HCT116 (cell line): ENCODE results near the gene MAN1A1. TPM values are rescaled to one million over a fixed set of nuclear protein-coding genes. Genes with fewer than 3 reads are reported as not detected.

Experiments used
- ATAC-seq: fragments of 200-7000 bp; cut with Tn5 transposase; 2 replicates; pipeline ENCODE4 v1.9.1; 2020; ENCODE audit warnings: mild to moderate bottlenecking, moderate library complexity
- BruUV-seq: library from RNA; stranded (reverse); fragments of 400-500 nt; replicated peaks from 2 replicates; lab custom pipeline; 2021; lab: Mats Ljungman, UMichigan
- CTCF ChIA-PET: fragments of 300-600 bp; sonication (Branson Sonifier 250); formaldehyde crosslinking; loops from one replicate; lab custom pipeline; 2021; ENCODE audit warnings: antibody characterized with exemption; lab: Charles Lee
- POLR2A ChIA-PET: fragments of 300-600, 350-600 bp; sonication (Branson Sonifier 250); formaldehyde crosslinking; loops from one replicate; lab custom pipeline; 2021; ENCODE audit warnings: antibody characterized with exemption; lab: Charles Lee
- RAD21 ChIA-PET, 2 experiments: fragments of 300-600 bp; sonication (Branson Sonifier 250); formaldehyde crosslinking; loops; one replicate each; lab custom pipeline; 2023; ENCODE audit warnings: low total read pairs in 2 of 2; ENCODE audit not compliant: uncharacterized antibody in 2 of 2, unreplicated experiment in 2 of 2, low non-redundant PET in 1 of 2; lab: Charles Lee
- DNase-seq: peaks from one replicate; pipeline ENCODE4 v3.0.0-alpha.2; 2010; ENCODE audit warnings: low read depth, low spot score
- H2AFZ ChIP-seq: fragments of 200-600 bp; shearing (Covaris generic), sonication (generic); 2 replicates; pipeline ENCODE4 v1.6.1; 2017; ENCODE audit warnings: low read depth, mixed run types, mixed read lengths, antibody characterized with exemption, low read length; ENCODE audit not compliant: poor library complexity, severe bottlenecking
- H3K27ac ChIP-seq: 2 replicates; pipeline ENCODE4 v1.5.1; 2012; ENCODE audit warnings: low read depth, low read length
- H3K27me3 ChIP-seq: fragments of 200-600 bp; sonication (generic); 2 replicates; pipeline ENCODE4 v1.6.1; 2016; ENCODE audit warnings: mixed run types, low read length, mixed read lengths; ENCODE audit not compliant: insufficient read depth
- H3K36me3 ChIP-seq, 2 experiments: fragments of 200-500 bp in 1 of 2; fragments of 200-600 bp in 1 of 2; sonication (Bioruptor generic) in 1 of 2; sonication (generic) in 1 of 2; 2 replicates each; pipeline versions ENCODE4 v1.5.1 to v1.6.1; 2014 to 2016; ENCODE audit warnings: low read length in 2 of 2, inconsistent platforms in 1 of 2, mixed read lengths in 1 of 2, mixed run types in 1 of 2; ENCODE audit not compliant: insufficient read depth in 2 of 2, control insufficient read depth in 1 of 2
- H3K4me1 ChIP-seq, 2 experiments: fragments of 200-600 bp in 1 of 2; sonication (generic) in 1 of 2; 2 replicates each; pipeline versions ENCODE4 v1.5.1 to v1.6.1; 2012 to 2017; ENCODE audit warnings: low read length in 2 of 2, inconsistent platforms in 1 of 2, mild to moderate bottlenecking in 1 of 2, mixed read lengths in 1 of 2, mixed run types in 1 of 2, moderate library complexity in 1 of 2; ENCODE audit not compliant: insufficient read depth in 2 of 2, control insufficient read depth in 1 of 2
- H3K4me2 ChIP-seq: fragments of 200-600 bp; sonication (generic); 2 replicates; pipeline ENCODE4 v1.6.1; 2017; ENCODE audit warnings: mixed run types, low read length, mixed read lengths
- H3K4me3 ChIP-seq, 2 experiments: fragments of 200-600 bp in 1 of 2; sonication (generic) in 1 of 2; replicated peaks in 1 of 2; 2 replicates each; pipeline ENCODE4 v1.5.1; 2011 to 2016; ENCODE audit warnings: low read length in 2 of 2, control low read depth in 1 of 2, low read depth in 1 of 2, mild to moderate bottlenecking in 1 of 2, mixed read lengths in 1 of 2, mixed run types in 1 of 2
- H3K79me2 ChIP-seq: fragments of 200-600 bp; sonication (generic); 2 replicates; pipeline ENCODE4 v1.6.1; 2017; ENCODE audit warnings: mild to moderate bottlenecking, mixed run types, low read length, moderate library complexity, mixed read lengths; ENCODE audit not compliant: insufficient read depth
- H3K9ac ChIP-seq: fragments of 200-600 bp; sonication (generic); 2 replicates; pipeline ENCODE4 v1.6.1; 2016; ENCODE audit warnings: low read length, mixed read lengths
- H3K9me2 ChIP-seq: fragments of 200-600 bp; sonication (generic), shearing (Covaris generic); 2 replicates; pipeline ENCODE4 v1.6.1; 2017; ENCODE audit warnings: mixed run types, mild to moderate bottlenecking, moderate library complexity; ENCODE audit not compliant: insufficient read depth
- H3K9me3 ChIP-seq, 2 experiments: fragments of 200-500 bp in 1 of 2; fragments of 200-600 bp in 1 of 2; sonication (Bioruptor generic) in 1 of 2; sonication (generic) in 1 of 2; 2 replicates each; pipeline ENCODE4 v1.6.1; 2014 to 2017; ENCODE audit warnings: low read length in 2 of 2, mixed read lengths in 2 of 2, inconsistent platforms in 1 of 2, low read depth in 1 of 2, mild to moderate bottlenecking in 1 of 2, mixed run types in 1 of 2, moderate library complexity in 1 of 2; ENCODE audit not compliant: control insufficient read depth in 1 of 2, insufficient read depth in 1 of 2
- H4K20me1 ChIP-seq: fragments of 200-600 bp; sonication (generic), shearing (Covaris generic); 2 replicates; pipeline ENCODE4 v1.6.1; 2017; ENCODE audit warnings: mixed run types, mild to moderate bottlenecking, moderate library complexity; ENCODE audit not compliant: insufficient read depth
- CEBPB ChIP-seq: IDR thresholded peaks from 2 replicates; pipeline ENCODE4 v1.6.1; 2012; ENCODE audit warnings: low read depth
- EZH2phosphoT487 ChIP-seq: fragments of 200-600 bp; IDR thresholded peaks from 2 replicates; pipeline ENCODE4 v1.6.1; 2018; ENCODE audit warnings: antibody characterized with exemption, borderline replicate concordance
- POLR2A ChIP-seq: IDR thresholded peaks from 2 replicates; pipeline ENCODE4 v1.7.0; 2011; ENCODE audit warnings: borderline replicate concordance; ENCODE audit not compliant: insufficient read depth, insufficient read length; ENCODE audit errors: extremely low read depth
- RAD21 ChIP-seq: IDR thresholded peaks from 2 replicates; pipeline ENCODE4 v1.6.1; 2012; ENCODE audit warnings: low read depth, mild to moderate bottlenecking
- SP1 ChIP-seq: IDR thresholded peaks from 2 replicates; pipeline ENCODE4 v1.6.1; 2012; ENCODE audit warnings: low read depth
- YY1 ChIP-seq: IDR thresholded peaks from 2 replicates; pipeline ENCODE4 v1.6.1; 2011; ENCODE audit warnings: low read length, low read depth, moderate library complexity, mild to moderate bottlenecking; ENCODE audit not compliant: insufficient replicate concordance; ENCODE audit errors: extremely low read depth
- ZNF274 ChIP-seq: fragments of 200-500 bp; sonication (Bioruptor generic); IDR thresholded peaks from 2 replicates; pipeline ENCODE4 v1.6.1; 2014; ENCODE audit warnings: mild to moderate bottlenecking, low read depth, low read length, inconsistent platforms
- intact Hi-C: fragments of 100-400 bp; cut with micrococcal nuclease; formaldehyde crosslinking; loops from 2 replicates; pipeline ENCODE4 v1.10.0; 2022
- total RNA-seq: library from RNA; stranded (reverse); gene quantifications from one replicate; pipeline ENCODE4 v1.2.1, GENCODE V29; 2021; ENCODE audit not compliant: unreplicated experiment
- TF ChIP-seq, protein P1 (sequence below): IDR thresholded peaks from 2 replicates; pipeline ENCODE4 v1.6.1; 2012
- TF ChIP-seq, protein P2 (sequence below), 3 experiments: fragments of 200-600 bp in 1 of 3; sonication (generic) in 1 of 3; IDR thresholded peaks in 2 of 3; conservative IDR thresholded peaks in 1 of 3; 2 replicates each; pipeline ENCODE4 v1.5.1; 2012 to 2017; ENCODE audit warnings: low read depth in 2 of 3, low read length in 2 of 3, antibody characterized with exemption in 1 of 3, borderline replicate concordance in 1 of 3, control low read depth in 1 of 3, mild to moderate bottlenecking in 1 of 3, mixed read lengths in 1 of 3, mixed run types in 1 of 3, moderate library complexity in 1 of 3; ENCODE audit not compliant: insufficient read depth in 1 of 3

Gene MAN1A1
- total RNA-seq, 1 experiment from 2014 or later, result 46.0 TPM

DNA sequence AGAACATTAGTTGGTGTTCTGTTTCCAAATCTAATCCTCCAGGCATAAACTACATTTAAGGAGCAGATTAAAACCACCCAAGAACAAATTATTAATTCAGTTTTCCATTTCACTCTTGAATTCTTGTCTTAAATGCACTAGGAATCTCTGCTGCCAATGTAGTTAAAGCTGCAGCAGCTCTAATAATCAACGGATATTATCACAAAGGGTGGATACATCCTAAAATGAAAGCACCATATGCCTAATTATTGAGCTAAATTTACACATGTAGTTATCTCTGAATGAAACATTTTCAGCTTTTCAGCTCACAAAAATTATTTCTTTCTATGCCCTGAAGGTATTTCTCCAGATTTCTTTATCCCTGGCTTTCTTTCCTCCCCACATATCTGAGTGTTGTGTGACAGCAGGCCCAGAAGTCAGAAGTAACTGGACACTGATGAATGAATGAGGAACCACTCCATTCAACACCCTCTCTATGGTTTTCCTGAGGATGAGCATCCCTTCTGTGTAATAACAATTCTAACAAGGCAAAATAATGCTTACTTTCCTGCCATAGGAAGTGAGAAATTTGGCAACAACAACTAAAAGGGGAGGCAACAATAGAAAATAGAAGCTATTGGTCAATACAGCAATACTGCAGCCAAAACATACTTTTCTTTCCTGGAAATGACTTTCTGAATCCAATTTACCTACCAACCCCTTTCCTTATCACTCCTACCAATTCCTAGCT lies 14.9 kb downstream of the MAN1A1 start:
- no peak for DNase-seq
- Histone ChIP-seq H3K79me2 (peaks cover 27% of the 10 kb centered on the region), H3K36me3 (peaks cover 0 to 13% of the 10 kb centered on the region in 2 experiments; a peak in 1 of 4 replicates), H3K9ac (no peak overlapping the region), H3K9me2 (no peaks in the 10 kb centered on the region), H3K9me3 (no peaks in the 10 kb centered on the region), H3K4me1 (peaks cover 6 to 8% of the 10 kb centered on the region in 2 experiments; a peak in 2 of 4 replicates), H3K4me3 (no peak overlapping the region), H3K4me2 (no peak overlapping the region), H3K27ac (no peak overlapping the region), H4K20me1 (peaks cover 5% of the 10 kb centered on the region; the same call in 1 of the 2 replicates)
- ATAC-seq, result no peak
- intact Hi-C loops, result loop anchor here (5.0 kb wide), 1 partner anchor 187 kb away; no protein-coding TSS in a partner anchor
- no TSS peak for BruUV-seq
- ChIA-PET RAD21 (no interaction called here), POLR2A (interaction anchor here (1.4 kb wide), 1 partner anchor 8 kb away, joined by 3 read pairs; no protein-coding TSS in a partner anchor)
- no peak for TF ChIP-seq CEBPB
- TF ChIP-seq ZNF274, result no peak
- TF ChIP-seq, protein P1, sequence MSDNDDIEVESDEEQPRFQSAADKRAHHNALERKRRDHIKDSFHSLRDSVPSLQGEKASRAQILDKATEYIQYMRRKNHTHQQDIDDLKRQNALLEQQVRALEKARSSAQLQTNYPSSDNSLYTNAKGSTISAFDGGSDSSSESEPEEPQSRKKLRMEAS, result no peak
- no peak for TF ChIP-seq SP1
- no peak for TF ChIP-seq EZH2phosphoT487
- TF ChIP-seq POLR2A, result no peak
- no peak for TF ChIP-seq YY1
- TF ChIP-seq, all 23 proteins: peak for 0
- Histone ChIP-seq H3K27me3 (no peaks in the 10 kb centered on the region), H2AFZ (no peak overlapping the region)
- CTCF ChIA-PET, result interaction anchor here (2.1 kb wide), 1 partner anchor 16 kb away, joined by 9 read pairs; no protein-coding TSS in a partner anchor

DNA sequence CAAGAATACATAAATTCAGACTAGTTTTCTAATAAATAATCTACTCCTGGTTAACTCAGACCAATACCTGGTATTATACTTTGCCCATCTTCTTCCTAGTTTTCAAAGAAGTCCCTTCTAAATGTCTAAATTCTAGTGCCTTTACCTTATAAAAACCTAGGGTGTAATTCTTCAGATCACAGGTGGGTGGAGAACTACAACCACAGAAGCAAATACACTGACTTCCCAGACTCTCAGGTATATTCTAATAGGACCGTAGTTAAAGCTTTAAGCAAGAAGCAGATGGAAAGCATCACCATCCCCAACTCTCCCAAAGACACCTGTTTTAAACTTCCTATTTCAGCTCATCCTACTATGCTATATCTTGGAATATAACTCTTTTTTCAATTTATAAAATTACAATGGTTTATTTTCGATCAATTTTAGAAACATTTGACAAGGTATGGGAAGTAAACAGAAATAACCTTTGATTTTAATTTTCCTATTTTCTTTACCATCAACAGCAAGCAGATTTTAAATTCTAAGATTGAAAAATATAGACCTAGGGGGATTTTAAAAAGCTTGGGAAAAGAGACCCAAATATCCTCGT lies 15.8 kb downstream of the MAN1A1 start:
- H3K4me3 ChIP-seq, result no peak overlapping the region
- TF ChIP-seq, protein P2, sequence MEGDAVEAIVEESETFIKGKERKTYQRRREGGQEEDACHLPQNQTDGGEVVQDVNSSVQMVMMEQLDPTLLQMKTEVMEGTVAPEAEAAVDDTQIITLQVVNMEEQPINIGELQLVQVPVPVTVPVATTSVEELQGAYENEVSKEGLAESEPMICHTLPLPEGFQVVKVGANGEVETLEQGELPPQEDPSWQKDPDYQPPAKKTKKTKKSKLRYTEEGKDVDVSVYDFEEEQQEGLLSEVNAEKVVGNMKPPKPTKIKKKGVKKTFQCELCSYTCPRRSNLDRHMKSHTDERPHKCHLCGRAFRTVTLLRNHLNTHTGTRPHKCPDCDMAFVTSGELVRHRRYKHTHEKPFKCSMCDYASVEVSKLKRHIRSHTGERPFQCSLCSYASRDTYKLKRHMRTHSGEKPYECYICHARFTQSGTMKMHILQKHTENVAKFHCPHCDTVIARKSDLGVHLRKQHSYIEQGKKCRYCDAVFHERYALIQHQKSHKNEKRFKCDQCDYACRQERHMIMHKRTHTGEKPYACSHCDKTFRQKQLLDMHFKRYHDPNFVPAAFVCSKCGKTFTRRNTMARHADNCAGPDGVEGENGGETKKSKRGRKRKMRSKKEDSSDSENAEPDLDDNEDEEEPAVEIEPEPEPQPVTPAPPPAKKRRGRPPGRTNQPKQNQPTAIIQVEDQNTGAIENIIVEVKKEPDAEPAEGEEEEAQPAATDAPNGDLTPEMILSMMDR (IDR thresholded peaks at IDR 0.05 in 2 of 3, conservative IDR thresholded peaks at IDR 0.05 in 1 of 3; ENCODE audit: borderline replicate concordance in 1 of 3, insufficient read depth in 1 of 3, low read depth in 2 of 3, low read length in 2 of 3), result peak; percentile 39 to 63 (median 54)
- TF ChIP-seq RAD21 (peak; percentile 71), SP1 (no peak)
- TF ChIP-seq, all 23 proteins: peak for 2
- RAD21 ChIA-PET, result no interaction called here
- H4K20me1 ChIP-seq, result peaks cover 5% of the 10 kb centered on the region; the same call in 1 of the 2 replicates
- no peak overlapping the region for H3K27ac ChIP-seq
- CTCF ChIA-PET, result interaction anchor here (2.1 kb wide), 1 partner anchor 17 kb away, joined by 9 read pairs; no protein-coding TSS in a partner anchor
- peaks cover 23% of the 10 kb centered on the region for H3K79me2 ChIP-seq
- POLR2A ChIA-PET, result interaction anchor here (1.4 kb wide), 1 partner anchor 9 kb away, joined by 3 read pairs; no protein-coding TSS in a partner anchor
- ATAC-seq (peak; percentile 76), DNase-seq (no peak)
- H2AFZ ChIP-seq, result no peak overlapping the region
- H3K4me1 ChIP-seq, result peaks cover 6 to 8% of the 10 kb centered on the region in 2 experiments; a peak in 2 of 4 replicates
- no peak overlapping the region for H3K4me2 ChIP-seq
- BruUV-seq, result no TSS peak
- no peaks in the 10 kb centered on the region for H3K9me3 ChIP-seq
- no peaks in the 10 kb centered on the region for H3K27me3 ChIP-seq
- H3K9me2 ChIP-seq, result no peaks in the 10 kb centered on the region
- H3K9ac ChIP-seq, result no peak overlapping the region
- intact Hi-C loops, result loop anchor here (5.0 kb wide), 1 partner anchor 186 kb away; no protein-coding TSS in a partner anchor
- H3K36me3 ChIP-seq, result peaks cover 0 to 16% of the 10 kb centered on the region in 2 experiments; a peak in 1 of 4 replicates
